GM06990 (cell line): ENCODE data around the gene MATN4.

Experiments used
- DNase-seq: peaks from one replicate; pipeline ENCODE4 v3.0.0-alpha.2; 2011; ENCODE audit not compliant: insufficient read length; ENCODE audit errors: extremely low read depth
- H3K27me3 ChIP-seq: replicated peaks from 2 replicates; pipeline ENCODE4 v1.6.0; 2011; ENCODE audit warnings: low read length; ENCODE audit not compliant: control insufficient read depth, insufficient read depth
- H3K36me3 ChIP-seq: 2 replicates; pipeline ENCODE4 v1.5.1; 2011; ENCODE audit warnings: low read length; ENCODE audit not compliant: control insufficient read depth, insufficient read depth
- H3K4me3 ChIP-seq: replicated peaks from 2 replicates; pipeline ENCODE4 v1.5.1; 2011; ENCODE audit warnings: low read depth, mild to moderate bottlenecking, control low read depth, low read length
- CTCF ChIP-seq: IDR thresholded peaks from 2 replicates; pipeline ENCODE4 v1.5.1; 2011; ENCODE audit warnings: low read length, control low read depth, mild to moderate bottlenecking, inconsistent platforms; ENCODE audit not compliant: insufficient read depth, poor library complexity, severe bottlenecking

MATN4 gene

GRCh38 chr20:45341939-45342854 lies 34.1 kb upstream of the MATN4 start:
- H3K4me3 ChIP-seq, result no peak overlapping the region
- DNase-seq, result no peak
- H3K27me3 ChIP-seq, result no peaks in the 10 kb centered on the region; the same call in 1 of the 2 replicates
- no peak for TF ChIP-seq CTCF
- no peaks in the 10 kb centered on the region for H3K36me3 ChIP-seq

GRCh38 chr20:45341579-45341938 lies 33.5 kb upstream of the MATN4 start:
- no peak for DNase-seq
- Histone ChIP-seq H3K4me3 (no peak overlapping the region), H3K36me3 (no peaks in the 10 kb centered on the region), H3K27me3 (no peaks in the 10 kb centered on the region; the same call in 1 of the 2 replicates)
- no peak for TF ChIP-seq CTCF

- H3K27me3 ChIP-seq, result no peaks in the 10 kb centered on the region; the same call in 1 of the 2 replicates
- no peak for DNase-seq
- H3K4me3 ChIP-seq, result no peak overlapping the region
- no peak for TF ChIP-seq CTCF
- no peaks in the 10 kb centered on the region for H3K36me3 ChIP-seq
Observed at GRCh38 chr20:45340951-45341350, 32.9 kb upstream of the MATN4 start.

- H3K4me3 ChIP-seq, result no peak overlapping the region
- no peak for TF ChIP-seq CTCF
- no peak for DNase-seq
Observed at GRCh38 chr20:45340236-45340847, 32.2 kb upstream of the MATN4 start.

GRCh38 chr20:45339799-45340198 lies 31.7 kb upstream of the MATN4 start:
- no peaks in the 10 kb centered on the region for H3K36me3 ChIP-seq
- no peak for TF ChIP-seq CTCF
- no peak for DNase-seq
- no peaks in the 10 kb centered on the region; the same call in 1 of the 2 replicates for H3K27me3 ChIP-seq
- no peak overlapping the region for H3K4me3 ChIP-seq

More at GRCh38 chr20:45340236-45340847, 32.2 kb upstream of the MATN4 start:
- H3K36me3 ChIP-seq, result no peaks in the 10 kb centered on the region
- H3K27me3 ChIP-seq, result no peaks in the 10 kb centered on the region; the same call in 1 of the 2 replicates
